GM19438 (cell line): ENCODE results near the gene PTPN7.

ENCODE experiments used
- ATAC-seq: cut with Tn5 transposase; IDR thresholded peaks from one replicate; pipeline ENCODE4 v1.9.1; 2021; ENCODE audit warnings: low read depth; ENCODE audit not compliant: unreplicated experiment

PTPN7 gene

DNA sequence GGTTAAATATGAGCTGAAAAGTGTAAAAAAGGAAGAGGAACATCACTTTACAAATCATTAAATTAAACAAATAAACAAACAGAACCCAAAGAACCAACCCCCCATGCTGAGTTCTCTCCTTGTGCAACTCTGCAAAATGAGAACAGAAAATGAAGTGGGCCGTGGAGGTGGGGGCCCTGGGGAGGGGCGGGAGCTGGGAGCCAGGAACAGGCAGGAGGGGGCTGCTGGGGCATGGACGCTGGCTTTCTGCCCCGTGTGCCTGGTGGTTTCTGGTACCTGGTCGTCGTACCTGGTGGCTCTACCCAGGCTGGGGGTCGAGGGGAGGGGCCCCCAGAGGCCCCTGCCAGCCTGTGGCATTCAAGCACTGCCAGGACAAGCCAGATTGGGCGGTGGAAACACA is 26.9 kb downstream of the PTPN7 start:
- no peak for ATAC-seq

DNA sequence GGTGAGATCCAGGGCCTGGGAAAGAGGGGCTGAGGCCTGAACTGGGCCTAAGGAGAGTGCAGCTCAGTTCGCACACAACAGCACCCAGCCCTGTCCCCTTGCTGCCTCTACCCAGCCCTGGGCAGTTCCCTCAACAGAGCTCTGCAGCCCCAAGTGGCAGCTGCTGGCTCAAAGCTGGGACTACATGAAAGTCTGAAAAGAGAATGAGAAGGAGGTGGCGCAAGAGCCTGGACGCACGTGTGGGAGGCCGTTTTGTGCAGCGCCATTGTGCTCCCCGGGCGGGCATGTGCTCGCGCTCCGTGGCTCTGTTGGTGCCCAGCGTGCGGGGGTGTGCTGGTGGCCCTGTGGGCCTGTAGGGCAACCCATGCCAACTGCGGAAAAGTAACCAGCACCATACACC is 27.4 kb downstream of the PTPN7 start:
- no peak for ATAC-seq

DNA sequence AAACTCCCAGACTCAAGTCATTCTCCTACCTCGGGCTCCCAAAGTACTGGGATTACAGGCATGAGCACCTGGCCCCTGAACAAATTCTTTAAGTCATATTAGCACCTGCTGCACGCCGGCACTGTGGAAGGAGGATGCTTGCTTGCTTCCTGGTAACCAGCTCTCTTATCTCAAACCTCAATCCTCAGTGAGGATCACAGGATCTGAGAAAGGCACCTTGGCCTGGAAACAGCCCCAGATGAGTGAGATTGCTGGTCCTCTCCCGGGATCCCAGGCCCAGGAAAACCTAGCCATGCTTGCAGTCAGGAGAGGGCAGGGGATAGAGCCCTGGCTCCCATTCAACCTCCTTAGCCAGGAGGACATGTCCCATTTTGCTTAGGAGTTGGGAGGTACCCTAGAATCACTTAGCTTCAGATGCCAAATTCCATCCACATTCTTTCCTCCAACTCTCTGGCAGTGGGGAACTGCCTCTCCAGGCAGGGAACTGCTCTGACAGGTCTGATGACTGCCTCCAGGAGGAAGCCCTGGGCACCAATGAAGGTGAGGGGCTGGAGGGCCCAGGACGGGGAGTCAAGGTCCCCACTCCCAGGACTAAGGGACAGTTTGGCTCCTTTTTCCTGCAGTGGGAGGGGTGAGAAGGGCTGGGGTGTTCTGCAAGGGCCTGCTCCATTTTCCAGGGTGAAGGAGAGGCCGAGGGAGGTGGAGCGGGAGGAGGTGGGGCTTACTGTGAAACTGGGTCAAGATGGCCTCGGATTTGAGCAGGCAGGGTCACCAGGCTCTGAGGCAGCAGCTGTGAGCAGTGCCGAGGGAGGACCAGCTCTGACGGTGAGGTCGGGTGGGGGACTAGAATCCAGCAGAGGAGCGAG is 28.2 kb downstream of the PTPN7 start:
- ATAC-seq = no peak

DNA sequence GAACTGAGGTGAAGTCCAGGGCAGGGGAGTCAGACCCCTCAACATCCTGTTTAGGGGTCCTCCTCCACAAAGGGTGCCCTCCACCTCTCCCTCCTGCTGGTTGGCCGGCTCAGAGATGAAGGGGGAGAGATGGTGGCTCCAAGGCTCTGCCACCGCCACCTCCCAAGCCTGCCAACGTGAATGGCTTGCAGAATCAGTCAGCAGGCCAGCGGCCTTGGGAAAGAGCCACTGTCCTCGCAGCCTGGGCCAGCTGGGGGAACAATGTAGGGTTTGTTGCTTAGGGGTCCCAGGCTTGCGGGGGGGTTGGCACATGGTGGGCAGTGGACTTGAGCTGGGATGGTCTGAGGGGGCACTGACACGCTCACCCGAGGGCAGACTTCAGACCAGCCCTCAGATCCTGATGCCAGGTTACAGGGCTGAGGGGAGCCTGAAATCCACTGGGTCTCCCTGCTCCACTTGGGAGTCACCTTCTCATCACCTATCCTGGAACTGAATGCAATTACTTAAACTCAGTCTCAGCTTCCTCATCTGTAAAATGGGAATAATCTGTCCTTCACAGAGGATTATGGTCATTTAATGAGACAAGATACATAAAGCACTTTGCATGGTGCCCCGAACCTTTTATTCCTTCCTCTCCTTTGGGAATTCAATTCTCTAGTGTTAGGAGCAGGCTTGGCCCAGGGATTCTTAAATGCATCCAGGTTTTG is 29.4 kb downstream of the PTPN7 start:
- no peak for ATAC-seq

DNA sequence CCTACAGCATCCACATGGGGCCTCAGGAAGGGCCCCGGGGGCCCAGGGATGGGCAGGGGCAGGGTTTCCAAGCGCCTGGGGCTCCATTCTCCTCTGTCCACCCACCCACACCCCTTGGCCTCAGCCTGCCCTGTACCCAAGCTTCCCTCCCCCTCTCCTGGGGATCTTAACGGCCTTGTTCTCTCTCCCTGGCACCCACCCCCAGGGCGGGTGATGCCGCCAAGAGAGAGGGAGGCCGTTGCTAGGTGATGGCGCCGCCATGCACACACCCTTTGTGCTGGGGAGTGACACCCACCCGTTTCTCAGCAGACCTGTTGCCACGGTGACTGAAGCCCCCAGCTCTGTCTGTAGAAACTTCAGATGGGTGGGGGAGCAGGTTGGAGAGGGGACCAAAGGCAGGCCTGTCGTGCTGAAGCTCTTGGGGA is 30.1 kb downstream of the PTPN7 start:
- no peak for ATAC-seq

DNA sequence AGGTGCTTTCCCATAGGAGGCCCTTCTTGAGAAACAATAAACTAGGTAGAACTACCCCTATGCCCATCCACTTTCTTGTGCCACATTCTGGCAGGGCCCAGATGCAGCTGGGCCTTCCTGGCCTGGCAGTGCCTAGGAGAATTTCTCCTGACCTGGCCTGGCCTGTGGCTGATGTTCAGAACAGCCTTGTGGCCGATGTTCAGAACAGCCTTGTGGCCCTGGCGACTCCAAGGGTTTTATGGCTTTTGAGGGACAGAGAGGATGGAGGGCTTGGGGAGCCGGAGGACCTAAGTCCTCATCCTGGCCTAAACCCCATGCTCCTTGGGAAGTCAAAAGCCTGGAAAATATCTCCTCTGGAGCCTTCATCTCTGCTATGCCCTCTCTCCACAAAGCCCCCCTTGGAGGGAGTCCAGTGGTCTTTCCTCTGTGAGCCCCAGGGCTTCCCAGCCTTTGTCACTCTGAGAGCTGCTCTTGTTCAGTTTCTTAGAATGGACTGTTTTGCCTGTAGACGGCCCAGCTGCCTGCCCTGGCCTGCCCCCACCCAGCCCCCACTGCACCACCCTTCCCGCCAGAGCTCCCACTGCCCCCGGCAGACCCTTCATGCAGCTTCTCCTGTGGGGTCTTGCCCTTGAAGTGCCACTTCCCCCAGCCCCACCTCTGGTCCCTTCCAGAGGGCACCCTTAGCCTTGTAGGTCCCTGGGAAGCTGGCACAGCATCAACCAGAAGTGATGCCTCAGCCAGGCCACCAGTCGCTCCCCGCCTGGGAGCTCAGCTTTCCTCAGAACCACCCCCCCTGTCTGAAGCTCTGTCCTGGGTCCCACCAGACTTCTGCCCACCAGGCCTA is 30.7 kb downstream of the PTPN7 start:
- ATAC-seq = no peak

DNA sequence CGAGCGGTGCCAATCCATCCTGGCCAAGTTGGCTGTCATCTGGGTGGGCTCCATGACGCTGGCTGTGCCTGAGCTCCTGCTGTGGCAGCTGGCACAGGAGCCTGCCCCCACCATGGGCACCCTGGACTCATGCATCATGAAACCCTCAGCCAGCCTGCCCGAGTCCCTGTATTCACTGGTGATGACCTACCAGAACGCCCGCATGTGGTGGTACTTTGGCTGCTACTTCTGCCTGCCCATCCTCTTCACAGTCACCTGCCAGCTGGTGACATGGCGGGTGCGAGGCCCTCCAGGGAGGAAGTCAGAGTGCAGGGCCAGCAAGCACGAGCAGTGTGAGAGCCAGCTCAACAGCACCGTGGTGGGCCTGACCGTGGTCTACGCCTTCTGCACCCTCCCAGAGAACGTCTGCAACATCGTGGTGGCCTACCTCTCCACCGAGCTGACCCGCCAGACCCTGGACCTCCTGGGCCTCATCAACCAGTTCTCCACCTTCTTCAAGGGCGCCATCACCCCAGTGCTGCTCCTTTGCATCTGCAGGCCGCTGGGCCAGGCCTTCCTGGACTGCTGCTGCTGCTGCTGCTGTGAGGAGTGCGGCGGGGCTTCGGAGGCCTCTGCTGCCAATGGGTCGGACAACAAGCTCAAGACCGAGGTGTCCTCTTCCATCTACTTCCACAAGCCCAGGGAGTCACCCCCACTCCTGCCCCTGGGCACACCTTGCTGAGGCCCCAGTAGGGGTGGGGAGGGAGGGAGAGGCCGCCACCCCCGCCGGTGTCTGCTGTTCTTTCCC is 32.4 kb downstream of the PTPN7 start:
- no peak for ATAC-seq

DNA sequence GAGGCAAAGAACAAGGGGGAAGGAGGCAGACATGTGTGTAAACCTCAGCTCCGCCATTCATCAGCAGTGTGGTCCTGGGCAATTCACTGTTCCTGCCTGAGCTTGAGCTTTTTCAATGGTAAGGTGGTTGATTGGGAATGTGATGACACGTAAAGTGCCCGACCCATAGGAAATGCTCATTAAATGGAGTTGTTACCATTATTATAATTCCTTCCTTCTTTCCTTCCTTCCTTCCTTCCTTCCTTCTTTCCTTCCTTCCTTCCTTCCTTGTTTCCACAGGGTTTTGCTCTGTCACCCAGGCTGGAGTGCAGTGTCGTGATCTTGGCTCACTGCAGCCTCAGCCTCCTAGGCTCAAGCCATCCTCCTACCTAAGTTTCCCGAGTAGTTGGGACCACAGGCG is 33.3 kb downstream of the PTPN7 start:
- ATAC-seq = no peak

DNA sequence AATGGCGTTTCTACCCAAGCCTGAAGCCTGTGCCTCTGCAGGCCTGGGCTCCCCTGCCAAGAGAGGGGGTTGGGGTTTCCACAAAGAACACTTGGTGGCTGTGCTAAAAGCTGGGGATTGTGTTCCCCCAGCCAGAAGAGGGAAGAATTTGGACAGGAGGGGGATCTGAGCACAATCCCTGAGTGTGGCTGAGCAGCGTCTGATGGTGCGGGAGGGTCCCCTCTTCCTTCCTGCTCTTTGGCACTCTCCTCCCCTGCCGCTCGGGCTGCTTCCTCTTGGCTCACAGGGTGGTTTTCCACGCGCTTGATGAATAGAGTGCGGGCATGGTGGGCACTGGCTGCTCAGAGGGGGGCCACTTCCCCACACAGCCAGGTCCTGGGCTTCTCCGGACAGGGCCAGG is 34.0 kb downstream of the PTPN7 start:
- no peak for ATAC-seq

DNA sequence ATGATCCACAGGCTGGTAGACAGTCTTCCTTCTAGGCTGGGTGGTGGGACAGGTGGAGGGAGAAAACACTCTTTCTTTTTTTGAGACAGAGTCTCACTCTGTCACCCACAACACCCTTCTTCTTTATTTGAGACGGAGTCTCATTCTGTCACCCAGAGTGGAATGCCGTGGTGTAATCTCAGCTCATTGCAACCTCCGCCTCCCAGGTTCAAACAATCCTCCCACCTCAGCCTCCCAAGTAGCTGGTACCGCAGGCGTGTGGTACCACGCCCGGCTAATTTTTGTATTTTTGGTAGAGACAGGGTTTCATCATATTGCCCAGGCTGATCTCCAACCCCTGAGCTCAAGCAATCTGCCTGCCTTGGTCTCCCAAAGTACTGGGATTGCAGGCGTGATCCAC is 34.8 kb downstream of the PTPN7 start:
- no peak for ATAC-seq

DNA sequence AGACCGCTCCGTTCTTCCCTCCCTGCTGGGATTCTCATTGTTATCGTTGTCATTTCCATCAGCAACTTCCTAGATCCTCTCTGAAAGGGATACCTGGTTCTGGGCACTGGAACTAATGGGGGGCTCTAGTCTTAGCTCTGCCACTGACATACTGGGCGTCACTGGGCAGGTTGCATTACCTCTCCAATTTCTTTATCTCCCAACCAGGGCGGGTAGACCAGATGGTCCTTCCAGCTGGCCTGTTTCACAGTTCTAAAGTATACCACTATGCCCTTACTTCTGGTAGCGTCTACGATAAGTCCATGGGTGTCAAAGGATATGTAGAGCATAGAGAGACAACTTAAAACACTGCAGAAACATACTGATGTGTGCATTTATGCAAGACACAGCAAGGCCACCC is 36.3 kb downstream of the PTPN7 start:
- no peak for ATAC-seq

DNA sequence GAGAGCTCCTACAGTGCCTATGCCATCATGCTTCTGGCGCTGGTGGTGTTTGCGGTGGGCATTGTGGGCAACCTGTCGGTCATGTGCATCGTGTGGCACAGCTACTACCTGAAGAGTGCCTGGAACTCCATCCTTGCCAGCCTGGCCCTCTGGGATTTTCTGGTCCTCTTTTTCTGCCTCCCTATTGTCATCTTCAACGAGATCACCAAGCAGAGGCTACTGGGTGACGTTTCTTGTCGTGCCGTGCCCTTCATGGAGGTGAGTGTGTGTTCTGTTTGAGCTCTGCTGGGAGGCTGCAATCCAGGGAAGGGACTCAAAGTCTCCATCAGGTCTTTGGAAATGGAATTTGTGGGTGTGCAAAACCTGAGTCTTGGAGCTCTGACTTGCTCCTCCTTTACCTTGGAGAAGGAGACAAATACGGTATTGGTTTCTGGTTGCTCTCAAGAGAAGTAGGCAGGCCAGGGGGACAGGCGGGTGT is 37.0 kb downstream of the PTPN7 start:
- no peak for ATAC-seq

DNA sequence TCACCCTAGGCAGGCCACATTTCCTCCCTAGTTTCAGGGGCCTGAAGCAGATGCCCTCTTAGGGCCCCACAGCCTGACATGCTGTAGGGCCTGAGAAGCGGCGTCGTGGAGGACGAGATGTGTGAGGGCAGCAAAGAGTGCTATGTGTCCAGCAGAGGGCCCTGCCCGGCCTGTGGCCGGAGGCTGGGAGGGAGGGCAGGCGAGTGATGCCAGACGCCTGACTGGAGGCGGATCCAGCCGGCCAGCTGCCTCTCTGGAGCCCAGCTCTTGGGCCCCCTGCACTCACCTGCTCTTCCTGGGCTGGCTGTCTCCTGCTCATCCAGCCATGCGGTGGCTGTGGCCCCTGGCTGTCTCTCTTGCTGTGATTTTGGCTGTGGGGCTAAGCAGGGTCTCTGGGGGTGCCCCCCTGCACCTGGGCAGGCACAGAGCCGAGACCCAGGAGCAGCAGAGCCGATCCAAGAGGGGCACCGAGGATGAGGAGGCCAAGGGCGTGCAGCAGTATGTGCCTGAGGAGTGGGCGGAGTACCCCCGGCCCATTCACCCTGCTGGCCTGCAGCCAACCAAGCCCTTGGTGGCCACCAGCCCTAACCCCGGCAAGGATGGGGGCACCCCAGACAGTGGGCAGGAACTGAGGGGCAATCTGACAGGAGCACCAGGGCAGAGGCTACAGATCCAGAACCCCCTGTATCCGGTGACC is 37.6 kb downstream of the PTPN7 start, which contains the start of gene GPR37L1:
TSS of gene GPR37L1 (plus strand) at position 279 of the 697 bp plus-strand sequence. CDS start at position 326, 47 bp downstream.
- no peak for ATAC-seq

DNA sequence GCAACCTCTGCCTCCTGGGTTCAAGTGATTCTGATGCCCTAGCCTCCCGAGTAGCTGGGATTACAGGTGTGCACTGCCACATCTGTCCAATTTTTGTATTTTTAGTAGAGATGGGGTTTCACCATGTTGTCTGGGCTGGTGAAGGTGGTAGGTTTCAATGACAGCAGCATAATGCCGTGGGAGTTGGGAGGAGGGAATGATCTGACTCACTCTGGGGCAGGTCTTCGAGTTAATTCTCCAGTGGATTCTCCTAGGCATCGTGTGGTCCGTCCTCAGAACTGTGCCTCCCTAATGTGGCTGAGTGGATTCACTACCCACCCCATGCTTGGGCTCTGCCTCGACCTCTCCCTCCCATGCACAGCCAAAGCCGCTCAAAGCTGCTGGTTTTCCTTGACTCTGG is 39.4 kb downstream of the PTPN7 start:
- ATAC-seq = no peak

DNA sequence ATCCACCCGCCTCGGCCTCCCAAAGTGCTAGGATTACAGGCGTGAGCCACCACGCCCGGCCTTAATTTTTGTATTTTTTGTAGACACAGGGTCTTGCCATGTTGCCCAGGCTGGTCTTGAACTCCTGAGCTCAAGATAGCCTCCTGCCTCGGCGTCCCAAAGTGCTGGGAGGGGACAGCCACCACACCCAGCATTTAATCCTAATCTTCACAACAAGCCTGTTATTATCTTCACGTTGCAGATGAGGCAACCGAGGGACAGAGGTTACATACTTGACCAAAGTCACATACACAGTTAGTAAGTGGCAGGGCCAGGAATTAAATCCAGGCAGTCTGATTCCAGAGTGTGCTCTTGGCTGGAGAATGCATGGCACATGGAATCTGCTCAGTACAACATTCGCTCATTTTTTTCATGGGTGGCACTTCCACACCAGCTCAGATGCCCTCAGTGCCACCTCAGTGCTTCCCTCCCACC is 42.5 kb downstream of the PTPN7 start:
- no peak for ATAC-seq

DNA sequence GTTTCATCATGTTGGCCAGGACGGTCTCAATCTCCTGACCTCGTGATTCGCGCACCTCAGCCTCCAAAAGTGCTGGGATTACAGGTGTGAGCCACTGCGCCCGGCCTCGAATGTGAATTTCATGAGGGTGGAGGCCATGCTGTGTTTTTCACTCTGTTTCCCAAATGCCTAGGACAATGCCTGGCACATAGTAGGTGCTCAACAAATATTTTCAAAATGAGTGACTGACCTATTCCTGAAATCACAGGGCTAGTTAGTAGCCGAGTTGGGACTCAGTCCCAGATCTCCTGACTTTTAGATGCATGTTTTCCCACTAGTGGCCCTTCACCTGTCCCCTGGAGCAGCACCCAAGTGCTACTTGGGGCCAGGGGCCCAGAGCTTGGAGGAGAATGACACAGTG is 44.1 kb downstream of the PTPN7 start:
- no peak for ATAC-seq

DNA sequence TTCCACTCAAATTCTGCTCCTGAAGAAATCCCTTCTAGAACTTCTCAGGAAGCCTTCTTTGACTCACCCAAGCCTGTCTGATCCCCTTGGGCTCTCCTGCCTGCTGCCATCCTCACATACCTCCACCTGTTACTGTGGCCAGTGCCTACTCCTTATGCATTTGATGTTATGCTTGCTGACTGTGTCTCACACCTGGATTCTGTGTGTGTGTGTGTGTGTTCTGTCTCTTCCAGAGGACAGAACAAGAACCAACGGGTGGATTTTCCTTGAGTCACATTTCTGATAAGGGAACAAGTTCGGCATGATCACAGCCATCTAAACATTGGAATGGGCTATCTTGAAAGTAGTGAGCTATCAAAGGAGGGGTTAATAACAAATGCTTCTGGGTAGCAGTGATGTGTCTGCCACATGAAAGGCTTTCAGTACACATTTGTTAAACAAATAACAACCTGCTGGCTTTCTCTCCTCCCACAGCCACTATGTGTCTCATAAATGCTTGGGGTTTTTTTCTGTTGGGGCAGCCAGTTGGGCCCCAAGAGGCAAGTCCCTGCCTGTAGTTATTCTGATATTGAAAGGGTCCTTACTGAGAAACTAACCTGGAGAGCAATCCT is 46.6 kb downstream of the PTPN7 start:
- no peak for ATAC-seq

DNA sequence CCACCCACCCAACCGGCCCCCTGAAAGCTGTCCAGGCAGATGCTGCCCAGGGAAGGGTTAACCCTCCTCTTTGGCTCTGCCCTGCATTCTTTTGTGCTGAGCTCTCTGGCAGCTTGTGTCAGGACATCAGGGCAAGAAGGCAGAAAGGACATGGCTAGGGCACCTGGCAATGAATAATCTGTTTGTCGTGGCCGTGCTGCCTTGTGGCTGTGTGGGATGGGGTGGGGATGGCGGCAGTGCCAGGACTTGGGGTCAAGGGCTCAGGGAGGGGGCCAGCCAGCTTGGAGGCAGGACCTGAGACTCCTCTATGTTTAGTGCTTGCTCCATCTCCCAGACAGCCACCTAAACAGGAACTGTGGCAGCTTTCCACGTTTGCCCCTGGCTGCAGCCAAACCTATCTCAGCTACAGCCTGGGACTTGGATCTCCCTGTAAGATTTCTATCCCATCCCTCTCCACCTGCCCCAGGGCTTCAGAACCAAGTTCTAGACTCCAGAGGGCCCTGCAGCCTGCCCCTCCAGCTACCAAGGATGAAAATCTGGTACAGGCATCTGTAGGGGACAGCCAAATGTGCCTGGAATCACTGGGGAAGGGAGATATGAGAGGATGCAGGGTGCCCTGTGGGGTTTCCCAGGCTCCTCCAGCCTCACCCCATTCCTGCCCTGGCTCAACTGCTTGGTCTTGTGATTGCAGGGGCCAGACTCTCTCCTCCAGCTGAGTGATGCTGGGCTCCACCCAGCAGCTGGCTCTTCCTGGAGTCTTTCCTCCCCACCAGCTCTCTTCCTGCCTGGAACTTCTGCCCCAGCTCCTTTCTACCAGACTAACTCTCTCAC is 47.3 kb downstream of the PTPN7 start:
- ATAC-seq = no peak
